Liver (tissue), 3 donors: ENCODE results near the gene AGFG1.

ENCODE experiments used
- GABPA ChIP-seq, 2 donors: IDR thresholded peaks in 1 of 2; conservative IDR thresholded peaks in 1 of 2; 2 replicates each; pipeline ENCODE4 v1.6.1; 2016; ENCODE audit warnings: antibody characterized with exemption in 2 of 2, mild to moderate bottlenecking in 1 of 2, moderate library complexity in 1 of 2
- RXRA ChIP-seq, 2 donors: IDR thresholded peaks; 2 replicates each; pipeline ENCODE4 v1.6.1; 2017 to 2018; ENCODE audit warnings: antibody characterized with exemption in 2 of 2, mild to moderate bottlenecking in 1 of 2
- SP1 ChIP-seq: IDR thresholded peaks from 2 replicates; pipeline ENCODE4 v1.6.1; 2018; ENCODE audit warnings: antibody characterized with exemption, mild to moderate bottlenecking
- TAF1 ChIP-seq: conservative IDR thresholded peaks from 2 replicates; pipeline ENCODE4 v1.6.1; 2016; ENCODE audit warnings: antibody characterized with exemption, mild to moderate bottlenecking
- TF ChIP-seq, protein P1 (sequence below): fragments of 150-350 bp; IDR thresholded peaks from 2 replicates; pipeline ENCODE4 v1.5.1; 2017; ENCODE audit warnings: improper control_type of control experiment, low read depth, low read length; ENCODE audit not compliant: missing input control
- TF ChIP-seq, protein P2 (sequence below): IDR thresholded peaks from 2 replicates; pipeline ENCODE4 v1.6.1; 2016; ENCODE audit warnings: antibody characterized with exemption, mild to moderate bottlenecking
- TF ChIP-seq, protein P3 (sequence below): IDR thresholded peaks from 2 replicates; pipeline ENCODE4 v1.6.1; 2016; ENCODE audit warnings: antibody characterized with exemption
- donor health status: healthy.
- donor health status: healthy.

DNA sequence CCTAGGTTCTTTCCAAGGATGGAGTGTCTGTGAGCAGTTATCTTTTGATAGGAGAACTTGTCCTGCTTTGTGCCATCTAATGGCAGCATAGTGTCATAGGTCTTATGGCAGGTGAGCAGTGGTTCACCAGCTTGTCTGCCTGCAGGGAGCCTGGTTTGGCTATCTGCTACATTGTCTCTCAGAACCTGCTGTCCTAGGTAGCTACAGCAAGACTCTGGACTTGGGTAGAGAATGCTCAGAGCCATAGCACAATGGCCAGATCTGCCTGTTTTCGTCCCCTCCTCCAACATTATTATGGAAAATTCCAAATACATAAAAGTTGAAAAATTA lies 28.3 kb downstream of the AGFG1 start:
- TF ChIP-seq, protein P1, sequence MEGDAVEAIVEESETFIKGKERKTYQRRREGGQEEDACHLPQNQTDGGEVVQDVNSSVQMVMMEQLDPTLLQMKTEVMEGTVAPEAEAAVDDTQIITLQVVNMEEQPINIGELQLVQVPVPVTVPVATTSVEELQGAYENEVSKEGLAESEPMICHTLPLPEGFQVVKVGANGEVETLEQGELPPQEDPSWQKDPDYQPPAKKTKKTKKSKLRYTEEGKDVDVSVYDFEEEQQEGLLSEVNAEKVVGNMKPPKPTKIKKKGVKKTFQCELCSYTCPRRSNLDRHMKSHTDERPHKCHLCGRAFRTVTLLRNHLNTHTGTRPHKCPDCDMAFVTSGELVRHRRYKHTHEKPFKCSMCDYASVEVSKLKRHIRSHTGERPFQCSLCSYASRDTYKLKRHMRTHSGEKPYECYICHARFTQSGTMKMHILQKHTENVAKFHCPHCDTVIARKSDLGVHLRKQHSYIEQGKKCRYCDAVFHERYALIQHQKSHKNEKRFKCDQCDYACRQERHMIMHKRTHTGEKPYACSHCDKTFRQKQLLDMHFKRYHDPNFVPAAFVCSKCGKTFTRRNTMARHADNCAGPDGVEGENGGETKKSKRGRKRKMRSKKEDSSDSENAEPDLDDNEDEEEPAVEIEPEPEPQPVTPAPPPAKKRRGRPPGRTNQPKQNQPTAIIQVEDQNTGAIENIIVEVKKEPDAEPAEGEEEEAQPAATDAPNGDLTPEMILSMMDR, result no peak
- TF ChIP-seq, protein P2, sequence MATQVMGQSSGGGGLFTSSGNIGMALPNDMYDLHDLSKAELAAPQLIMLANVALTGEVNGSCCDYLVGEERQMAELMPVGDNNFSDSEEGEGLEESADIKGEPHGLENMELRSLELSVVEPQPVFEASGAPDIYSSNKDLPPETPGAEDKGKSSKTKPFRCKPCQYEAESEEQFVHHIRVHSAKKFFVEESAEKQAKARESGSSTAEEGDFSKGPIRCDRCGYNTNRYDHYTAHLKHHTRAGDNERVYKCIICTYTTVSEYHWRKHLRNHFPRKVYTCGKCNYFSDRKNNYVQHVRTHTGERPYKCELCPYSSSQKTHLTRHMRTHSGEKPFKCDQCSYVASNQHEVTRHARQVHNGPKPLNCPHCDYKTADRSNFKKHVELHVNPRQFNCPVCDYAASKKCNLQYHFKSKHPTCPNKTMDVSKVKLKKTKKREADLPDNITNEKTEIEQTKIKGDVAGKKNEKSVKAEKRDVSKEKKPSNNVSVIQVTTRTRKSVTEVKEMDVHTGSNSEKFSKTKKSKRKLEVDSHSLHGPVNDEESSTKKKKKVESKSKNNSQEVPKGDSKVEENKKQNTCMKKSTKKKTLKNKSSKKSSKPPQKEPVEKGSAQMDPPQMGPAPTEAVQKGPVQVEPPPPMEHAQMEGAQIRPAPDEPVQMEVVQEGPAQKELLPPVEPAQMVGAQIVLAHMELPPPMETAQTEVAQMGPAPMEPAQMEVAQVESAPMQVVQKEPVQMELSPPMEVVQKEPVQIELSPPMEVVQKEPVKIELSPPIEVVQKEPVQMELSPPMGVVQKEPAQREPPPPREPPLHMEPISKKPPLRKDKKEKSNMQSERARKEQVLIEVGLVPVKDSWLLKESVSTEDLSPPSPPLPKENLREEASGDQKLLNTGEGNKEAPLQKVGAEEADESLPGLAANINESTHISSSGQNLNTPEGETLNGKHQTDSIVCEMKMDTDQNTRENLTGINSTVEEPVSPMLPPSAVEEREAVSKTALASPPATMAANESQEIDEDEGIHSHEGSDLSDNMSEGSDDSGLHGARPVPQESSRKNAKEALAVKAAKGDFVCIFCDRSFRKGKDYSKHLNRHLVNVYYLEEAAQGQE, result no peak
- no peak for TF ChIP-seq SP1
- no peak for TF ChIP-seq GABPA (IDR thresholded peaks at IDR 0.05 in 1 of 2, conservative IDR thresholded peaks at IDR 0.05 in 1 of 2)
- TF ChIP-seq TAF1, result no peak
- TF ChIP-seq, protein P3, sequence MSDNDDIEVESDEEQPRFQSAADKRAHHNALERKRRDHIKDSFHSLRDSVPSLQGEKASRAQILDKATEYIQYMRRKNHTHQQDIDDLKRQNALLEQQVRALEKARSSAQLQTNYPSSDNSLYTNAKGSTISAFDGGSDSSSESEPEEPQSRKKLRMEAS, result no peak
- TF ChIP-seq RXRA (IDR thresholded peaks at IDR 0.05), result no peak
